Cerebellar nuclear complex (tissue), 1 donor: Measurements from ENCODE around the gene ANG.

Source experiments
- DNase-seq, 2 experiments: peaks; one replicate each; lab custom pipeline; 2025; lab: John Stamatoyannopoulos, UW

ANG gene

DNA sequence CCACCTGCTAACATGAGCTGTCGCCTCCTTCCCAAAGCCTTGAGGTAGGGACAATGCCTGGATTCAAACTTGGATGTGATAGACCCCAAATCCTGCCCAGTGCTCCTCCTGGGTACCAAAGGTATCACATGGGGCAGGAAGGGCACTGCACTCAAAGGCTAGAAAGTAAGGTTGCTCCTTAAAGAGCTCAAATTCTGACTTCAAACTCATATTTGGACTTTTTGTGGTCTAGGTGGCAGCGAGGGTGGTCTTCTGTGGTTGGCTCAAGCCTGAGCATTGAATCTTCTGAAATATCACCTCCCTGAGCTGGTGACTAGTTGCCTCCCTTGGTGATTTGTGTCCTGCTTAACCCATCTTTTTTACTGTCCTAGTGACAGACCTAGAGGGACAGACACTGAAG lies 12.5 kb upstream of the ANG start:
- DNase-seq = no peak

DNA sequence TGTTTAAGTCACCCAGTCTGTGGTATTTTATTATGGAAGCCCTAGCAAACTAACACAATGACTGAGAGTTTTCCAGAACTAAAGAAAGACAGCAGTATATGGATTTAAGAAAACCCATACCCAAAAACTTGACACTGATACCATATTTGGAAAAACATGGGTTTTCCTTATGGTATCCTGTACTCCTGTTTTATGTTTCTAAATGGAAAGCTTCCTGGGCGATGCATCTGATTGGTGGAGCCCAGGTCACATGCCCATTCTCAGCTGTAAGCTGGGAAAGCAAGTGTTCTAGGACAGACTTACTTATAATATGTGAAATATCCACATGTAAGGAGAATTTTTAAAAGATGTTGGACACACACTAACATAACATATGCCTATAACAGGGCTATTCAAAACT lies 8.7 kb upstream of the ANG start:
- peak in 1 of 2 experiments; percentile 25 for DNase-seq

DNA sequence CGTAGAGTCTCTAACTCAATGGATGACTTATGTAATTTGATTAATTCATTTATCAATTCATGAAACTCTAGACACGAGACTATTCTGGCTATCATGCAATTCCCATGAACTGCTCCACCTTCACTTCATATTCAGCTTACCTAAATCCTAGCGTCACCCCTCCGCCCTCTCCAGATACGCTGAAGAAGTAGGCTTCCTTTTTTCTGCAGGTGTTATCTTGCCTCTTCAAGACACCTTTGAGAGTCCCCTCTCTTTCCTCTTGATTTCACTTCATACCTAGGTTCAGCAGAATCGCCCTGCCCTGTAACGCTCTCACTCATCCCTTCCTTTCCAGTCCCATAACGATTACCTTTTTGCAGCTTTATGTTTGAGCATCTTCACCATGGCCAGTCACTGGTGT lies 8.2 kb upstream of the ANG start:
- no peak for DNase-seq

DNA sequence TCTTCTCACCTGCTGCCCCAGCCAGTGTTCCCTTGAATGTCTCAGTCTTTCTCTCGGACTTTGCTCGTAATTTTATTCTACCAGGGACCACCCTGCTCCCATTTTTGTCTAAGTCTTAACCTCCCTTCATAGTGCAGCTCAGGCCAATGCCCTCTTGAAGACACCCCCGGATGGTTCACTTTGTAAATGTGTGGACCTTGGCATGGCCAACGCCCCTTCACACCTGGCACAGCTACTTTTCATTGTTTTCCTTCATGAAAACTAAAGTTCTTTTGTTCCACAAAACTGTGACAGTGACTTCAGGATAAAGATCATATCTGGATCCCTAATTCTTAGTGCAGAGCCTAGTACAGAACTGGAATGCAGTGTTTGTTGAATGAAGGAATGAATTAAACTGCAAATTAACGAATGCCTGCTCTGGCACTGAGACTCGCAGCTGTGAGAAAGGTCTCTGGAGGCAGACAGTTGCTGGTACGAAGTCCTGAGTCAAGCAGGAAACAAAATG lies 7.7 kb upstream of the ANG start:
- DNase-seq = no peak

DNA sequence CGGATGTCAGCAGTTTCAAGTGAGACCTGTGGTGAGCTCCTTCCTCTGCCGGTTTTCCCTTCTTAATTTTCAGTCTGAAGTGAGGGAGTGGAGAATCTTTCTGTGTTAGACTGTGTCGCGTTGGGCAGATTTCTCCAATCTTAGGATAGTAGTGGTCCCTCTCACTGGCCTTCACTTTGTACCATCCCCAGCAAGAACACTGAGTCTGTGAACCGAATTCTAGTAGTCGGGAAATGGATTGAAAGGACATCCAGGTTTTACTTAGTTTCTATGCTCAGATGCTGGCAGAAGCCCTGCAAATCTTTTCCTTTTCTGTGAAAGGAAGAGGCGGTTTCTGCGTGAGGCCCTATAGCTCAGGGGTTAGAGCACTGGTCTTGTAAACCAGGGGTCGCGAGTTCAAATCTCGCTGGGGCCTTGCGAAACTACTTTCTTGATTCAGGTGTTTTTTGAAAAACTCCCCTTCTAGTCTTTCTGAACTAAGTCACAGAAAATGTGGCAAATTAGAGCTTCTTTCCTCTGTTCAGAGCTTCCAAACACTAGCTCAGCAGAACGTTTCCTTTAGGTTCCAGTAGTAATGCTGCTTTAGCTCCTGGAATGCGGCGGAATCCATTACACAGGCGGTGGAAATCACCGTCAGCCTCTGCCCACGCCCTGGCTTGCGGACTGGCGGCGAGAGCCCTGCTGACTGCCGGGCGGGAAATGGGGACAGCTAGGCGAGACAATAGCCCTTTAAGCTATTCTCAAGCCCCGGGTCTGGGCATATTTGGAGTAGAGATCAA lies 7.0 kb upstream of the ANG start:
- peak in 1 of 2 experiments; percentile 63 for DNase-seq

DNA sequence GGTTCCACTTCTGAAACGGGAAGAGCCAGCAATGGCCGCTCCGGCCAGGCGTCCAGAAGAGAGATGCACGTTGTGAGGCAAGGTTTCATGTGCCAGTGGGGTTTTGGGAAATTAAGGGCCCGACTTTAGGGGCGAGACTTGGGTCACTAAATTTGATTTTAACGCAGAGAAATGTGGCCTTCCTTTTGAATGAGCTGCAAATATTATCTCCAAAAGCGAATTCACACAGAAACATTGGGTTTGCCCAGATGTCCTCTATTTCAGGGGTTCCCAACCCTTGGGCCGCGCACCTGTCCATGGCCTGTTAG lies 6.5 kb upstream of the ANG start:
- DNase-seq = no peak

DNA sequence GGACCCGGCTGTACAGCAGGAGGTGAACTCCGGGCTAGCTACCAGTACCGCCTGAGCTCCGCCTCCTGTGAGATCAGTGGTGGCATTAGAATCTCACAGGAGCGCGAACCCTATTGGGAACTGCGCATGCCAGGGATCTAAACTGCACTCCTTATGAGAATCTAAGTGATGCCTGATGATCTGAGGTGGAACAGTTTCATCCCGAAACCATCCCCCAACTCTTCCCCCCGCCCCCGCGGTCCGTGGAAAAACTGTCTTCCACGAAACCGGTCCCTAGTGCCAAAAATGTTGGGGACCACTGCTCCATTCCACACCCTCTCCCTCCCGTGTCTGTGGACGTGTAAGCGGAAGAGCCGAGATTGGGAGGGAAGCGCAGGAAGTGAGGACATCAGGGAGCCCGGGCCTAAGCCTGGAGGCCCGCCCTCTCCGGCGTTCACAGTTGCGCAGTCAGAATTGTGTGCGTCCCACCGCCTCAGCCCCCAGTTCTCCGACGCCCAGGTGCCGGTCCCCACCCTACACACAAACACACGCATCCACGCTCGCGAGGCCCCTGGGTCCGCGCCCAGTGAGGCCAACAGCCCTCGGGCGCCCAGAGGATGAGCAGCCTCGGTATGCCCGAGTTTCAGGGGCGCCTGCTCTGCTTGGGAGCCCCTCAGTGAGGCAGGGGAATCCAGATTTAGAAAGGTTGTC lies 6.0 kb upstream of the ANG start:
- DNase-seq = peak; percentile 75 to 83

DNA sequence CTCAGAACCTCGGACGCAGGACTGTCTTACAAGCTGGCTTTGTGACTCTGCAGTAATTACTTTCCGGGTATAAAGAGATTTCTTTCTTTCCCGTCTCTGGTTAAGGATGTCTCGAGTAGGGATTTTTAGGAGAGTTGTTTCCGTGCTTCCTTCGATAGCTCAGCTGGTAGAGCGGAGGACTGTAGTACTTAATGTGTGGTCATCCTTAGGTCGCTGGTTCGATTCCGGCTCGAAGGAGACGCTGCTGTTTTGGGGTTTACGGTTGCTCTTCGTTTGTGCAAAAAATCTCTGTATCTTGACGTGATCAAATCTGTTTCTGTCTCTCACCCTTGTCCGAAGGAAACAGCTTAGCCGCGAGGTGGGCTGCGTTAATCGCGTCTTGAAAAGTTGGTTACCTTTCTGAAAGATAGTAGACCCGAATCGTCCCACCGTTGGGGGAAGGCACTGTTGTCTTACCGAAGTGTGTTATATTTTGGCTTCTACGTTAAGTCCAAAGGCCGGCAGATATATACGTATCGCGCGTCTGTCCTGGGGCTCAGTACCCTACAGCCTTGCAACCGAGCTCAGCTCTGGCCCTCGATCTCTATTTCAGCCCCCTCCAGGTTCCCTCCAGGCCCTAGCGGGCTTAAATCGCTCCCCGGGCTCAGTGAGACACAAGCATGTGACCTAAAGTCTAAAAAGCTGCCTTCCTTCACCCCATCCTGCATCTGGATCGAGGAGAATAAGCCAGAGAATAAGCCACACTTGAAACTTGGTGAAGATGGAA lies 5.3 kb upstream of the ANG start:
- DNase-seq = peak in 1 of 2 experiments; percentile 65

GRCh38 chr14:20683891-20684661 lies 4.5 kb upstream of the ANG start, which contains the start of gene RNASE4:
TSS of gene RNASE4 (plus strand) at chr14:20684560. CDS start at chr14:20699372, 14,812 bp downstream.
- peak in 1 of 2 experiments; percentile 62 for DNase-seq

GRCh38 chr14:20684662-20685456 lies 3.7 kb upstream of the ANG start:
- DNase-seq = no peak

DNA sequence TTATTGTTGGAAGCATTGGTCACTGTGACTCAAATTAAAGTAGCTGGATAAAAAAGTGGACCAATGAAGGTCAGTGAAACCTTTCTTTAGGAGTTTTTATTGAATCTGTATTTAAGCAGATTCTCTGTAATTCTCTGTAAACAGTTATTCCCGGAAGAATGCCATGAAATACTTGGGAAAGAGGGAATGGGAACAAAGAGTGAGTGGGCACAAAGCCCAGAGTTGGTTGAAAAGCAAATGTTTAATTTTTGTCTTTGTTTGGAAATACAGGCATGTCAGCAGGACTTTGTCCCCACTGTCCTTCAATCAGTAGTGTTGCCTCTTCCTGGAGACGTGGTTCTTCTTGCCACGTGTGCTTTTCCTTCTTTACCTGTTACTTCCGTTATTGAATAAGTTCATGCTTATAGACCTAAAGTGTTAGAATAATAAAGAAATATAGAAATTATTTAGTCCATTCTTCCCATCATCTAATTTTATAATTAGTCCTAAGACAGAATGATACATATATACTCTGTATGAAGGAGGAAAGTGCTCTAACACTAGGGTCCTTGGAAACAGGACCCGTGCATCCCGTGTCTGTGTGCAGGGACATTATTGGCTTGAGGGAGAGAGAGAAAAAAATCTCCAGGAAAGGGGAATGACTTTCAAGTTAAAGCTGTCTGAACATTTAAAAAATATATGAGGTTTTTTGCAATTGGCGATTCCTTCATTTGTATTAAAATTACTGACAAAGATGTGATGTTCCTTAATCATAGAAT lies 2.0 kb upstream of the ANG start:
- no peak for DNase-seq

DNA sequence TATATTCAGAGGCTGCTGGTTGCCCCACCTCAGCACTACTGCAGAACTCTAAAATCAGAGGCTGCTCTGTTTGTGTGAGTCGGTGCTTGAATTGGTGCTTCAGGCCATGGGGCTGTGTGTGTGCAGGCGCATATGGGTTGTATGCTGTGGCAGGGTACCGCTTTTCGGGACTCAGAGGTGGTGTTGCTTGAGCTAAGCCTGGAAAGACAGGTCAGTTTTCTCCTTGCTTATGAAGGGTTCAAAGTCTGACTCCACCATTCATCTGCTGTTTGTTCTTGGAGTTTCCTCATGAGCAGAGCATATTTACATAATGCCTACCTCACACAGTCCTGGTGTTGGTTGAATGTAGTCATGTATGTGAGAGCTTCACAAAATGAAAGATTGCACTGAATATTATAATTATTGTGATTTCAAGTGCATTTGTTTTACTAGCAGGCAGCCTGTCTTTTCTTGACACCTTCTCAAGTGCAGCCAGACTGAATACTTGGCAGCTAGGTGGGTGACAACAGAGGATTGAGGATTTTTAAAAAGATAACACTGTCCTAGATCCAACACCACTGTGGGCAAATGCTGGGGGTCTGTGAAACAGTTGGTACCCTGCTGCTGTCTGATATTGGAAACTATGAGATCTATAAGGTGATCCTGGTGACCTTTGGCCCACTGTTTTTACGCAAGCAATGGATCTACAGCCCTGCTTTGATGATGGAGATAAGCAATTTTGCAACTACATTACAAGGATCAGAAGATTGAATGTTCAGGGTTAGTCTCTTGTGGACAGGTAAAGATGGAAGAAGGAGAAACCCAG lies 1.0 kb upstream of the ANG start:
- DNase-seq = no peak

- peak in 1 of 2 experiments; percentile 44 for DNase-seq
Measured at GRCh38 chr14:20690848-20691640, 2.5 kb downstream of the ANG start.

- no peak for DNase-seq
Measured at GRCh38 chr14:20692116-20692751, 3.7 kb downstream of the ANG start.

GRCh38 chr14:20696764-20697163 lies 8.2 kb downstream of the ANG start:
- no peak for DNase-seq

- DNase-seq = no peak
Measured at GRCh38 chr14:20697273-20698017, 8.9 kb downstream of the ANG start.

DNA sequence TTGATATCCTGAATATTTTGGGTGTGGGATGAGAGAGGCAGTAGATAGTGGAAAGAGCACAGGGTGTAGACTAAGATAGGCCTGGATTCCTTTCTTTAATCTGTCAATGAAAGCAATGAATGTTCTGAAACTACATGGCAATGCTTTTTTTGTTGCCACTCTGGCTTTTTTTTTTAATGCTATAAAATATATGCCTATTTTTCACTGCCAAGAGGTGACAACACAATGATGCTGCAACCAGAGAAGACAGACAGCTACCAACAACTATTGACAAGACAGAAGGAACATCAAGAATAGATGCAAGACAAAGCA lies 9.4 kb downstream of the ANG start:
- DNase-seq = no peak

- DNase-seq = no peak
Measured at GRCh38 chr14:20698934-20699333, 10.4 kb downstream of the ANG start.
